ENCODE results near the gene AEBP2. TPM values are rescaled to one million over a fixed set of nuclear protein-coding genes. Genes with fewer than 3 reads are reported as not detected.

The AEBP2 gene
- total and polyA plus RNA-seq, 2 of the 8 experiments (the other 6 are each of a cell fraction or from before 2014, with no cell fraction given) = 13.6 to 61.4 TPM

GRCh38 chr12:19456176-19456575, 16.9 kb downstream of the AEBP2 start:
- Histone ChIP-seq H4K8ac (ENCODE audit: extremely low read depth, insufficient read depth, low read length) (no peak overlapping the region), H2BK15ac (ENCODE audit: low read length) (no peak overlapping the region), H3K4ac (replicated peaks; ENCODE audit: insufficient read length, low read depth, low read length) (no peak overlapping the region), H3K27ac (ENCODE audit: low read depth, low read length) (no peak overlapping the region), H3K79me2 (ENCODE audit: control insufficient read depth in 1 of 2, insufficient read depth in 2 of 2, low read length in 2 of 2) (peaks cover 71 to 100% of the 10 kb centered on the region in 2 experiments), H2BK5ac (ENCODE audit: low read depth, low read length) (no peak overlapping the region; the same call in 1 of the 2 replicates), H3K4me2 (ENCODE audit: insufficient read depth in 1 of 2, low read depth in 2 of 2, low read length in 2 of 2) (no peak overlapping the region; a peak in 1 of 4 replicates), H4K5ac (ENCODE audit: insufficient read length, low read depth, low read length) (no peak overlapping the region), H4K20me1 (replicated peaks in 1 of 2; ENCODE audit: control insufficient read depth in 1 of 2, insufficient read depth in 2 of 2, low read length in 2 of 2) (peaks cover 25 to 28% of the 10 kb centered on the region in 2 experiments), H3K56ac (replicated peaks; ENCODE audit: insufficient read length, low read depth, low read length) (no peak overlapping the region), H2BK20ac (ENCODE audit: low read length) (no peak overlapping the region), H2BK120ac (replicated peaks; ENCODE audit: low read depth, low read length) (no peak overlapping the region), H2BK12ac (ENCODE audit: low read depth, low read length) (no peak overlapping the region), H3K14ac (ENCODE audit: insufficient read length) (no peak overlapping the region), H3K9ac (replicated peaks in 1 of 4; ENCODE audit: extremely low read depth in 1 of 4, low read depth in 3 of 4, low read length in 3 of 4) (no peak overlapping the region), H3K79me1 (ENCODE audit: low read depth, low read length) (peaks cover 6% of the 10 kb centered on the region; the same call in 1 of the 2 replicates), H2AK5ac (ENCODE audit: low read depth, low read length) (no peak overlapping the region), H3K36me3 (ENCODE audit: control insufficient read depth in 2 of 4, insufficient read depth in 4 of 4, low read length in 3 of 4) (peaks cover 3 to 16% (median 4%) of the 10 kb centered on the region in 4 experiments; a peak in 5 of 8 replicates), H3K23me2 (ENCODE audit: low read depth, low read length) (no peaks in the 10 kb centered on the region), H3K9me3 (ENCODE audit: insufficient read depth in 2 of 2, low read depth in 1 of 2, low read length in 1 of 2) (no peaks in the 10 kb centered on the region), H3K23ac (ENCODE audit: insufficient read length) (no peak overlapping the region), H3K4me3 (ENCODE audit: extremely low read depth in 1 of 4, insufficient read depth in 2 of 4, low read depth in 3 of 4, low read length in 4 of 4) (no peak overlapping the region), H3K4me1 (replicated peaks in 1 of 4; ENCODE audit: control insufficient read depth in 3 of 4, insufficient read depth in 4 of 4, low read length in 3 of 4) (peaks cover 0 to 17% (median 7%) of the 10 kb centered on the region in 4 experiments; a peak in 3 of 7 replicates), H4K91ac (replicated peaks; ENCODE audit: insufficient read length, low read length) (no peak overlapping the region), H3K27me3 (replicated peaks in 1 of 4; ENCODE audit: control insufficient read depth in 3 of 4, extremely low read depth in 1 of 4, insufficient read depth in 3 of 4, low read length in 3 of 4) (no peaks in the 10 kb centered on the region), H3K18ac (ENCODE audit: extremely low read depth, low read length) (no peak overlapping the region), H2AFZ (ENCODE audit: low read length) (no peak overlapping the region)
- TF ChIP-seq RAD21 (IDR thresholded peaks at IDR 0.05 in 1 of 2, conservative IDR thresholded peaks at IDR 0.05 in 1 of 2; ENCODE audit: low read depth in 2 of 2, low read length in 2 of 2) (peak in 1 of 2 experiments; percentile 34; a peak in 2 of 4 replicates), TCF12 (IDR thresholded peaks at IDR 0.05; ENCODE audit: low read depth, low read length) (no peak)
- FAIRE-seq (no peak), DNase-seq (ENCODE audit: low read depth in 1 of 2, low spot score in 2 of 2) (peak in 1 of 2 experiments; percentile 41)
- POLR2A ChIA-PET (ENCODE audit: partially characterized antibody) = interaction anchor here (1.3 kb wide), 1 partner anchor 10 kb away, joined by 4 read pairs; no protein-coding TSS in a partner anchor
- 96% methylated on average over 7 of the region's 7 CpGs; no CpG with 5 or more reads in 1 of the 2 experiments for WGBS, 2 experiments (ENCODE audit: extremely low coverage in 1 of 2, insufficient coverage in 1 of 2, insufficient read length in 1 of 2, insufficient replicate concordance in 2 of 2, low coverage in 1 of 2, low lambda C conversion rate in 2 of 2, missing lambda C conversion rate in 1 of 2)
- CTCF ChIA-PET (ENCODE audit: partially characterized antibody) = interaction anchor here (0.9 to 1.2 kb wide), 2 partner anchors 9 to 270 kb away, joined by 3 read pairs; no protein-coding TSS in a partner anchor

All from H1 (cell line).